RCC 7860 (cell line): ENCODE data around the gene CWF19L1.
"Not testable (repeated sequence)": the region's sequence is repeated elsewhere in the genome, so short reads cannot be mapped to it uniquely, and the experiment has no call there.

ENCODE experiments used
- DNase-seq: peaks from one replicate; pipeline ENCODE4 v3.0.0-alpha.2; 2015; ENCODE audit warnings: low spot score
- FAIRE-seq: peaks from 2 replicates; lab custom pipeline; 2012; peaks lifted over from hg19 to GRCh38; lab: Jason Lieb, UNC

The CWF19L1 gene

DNA sequence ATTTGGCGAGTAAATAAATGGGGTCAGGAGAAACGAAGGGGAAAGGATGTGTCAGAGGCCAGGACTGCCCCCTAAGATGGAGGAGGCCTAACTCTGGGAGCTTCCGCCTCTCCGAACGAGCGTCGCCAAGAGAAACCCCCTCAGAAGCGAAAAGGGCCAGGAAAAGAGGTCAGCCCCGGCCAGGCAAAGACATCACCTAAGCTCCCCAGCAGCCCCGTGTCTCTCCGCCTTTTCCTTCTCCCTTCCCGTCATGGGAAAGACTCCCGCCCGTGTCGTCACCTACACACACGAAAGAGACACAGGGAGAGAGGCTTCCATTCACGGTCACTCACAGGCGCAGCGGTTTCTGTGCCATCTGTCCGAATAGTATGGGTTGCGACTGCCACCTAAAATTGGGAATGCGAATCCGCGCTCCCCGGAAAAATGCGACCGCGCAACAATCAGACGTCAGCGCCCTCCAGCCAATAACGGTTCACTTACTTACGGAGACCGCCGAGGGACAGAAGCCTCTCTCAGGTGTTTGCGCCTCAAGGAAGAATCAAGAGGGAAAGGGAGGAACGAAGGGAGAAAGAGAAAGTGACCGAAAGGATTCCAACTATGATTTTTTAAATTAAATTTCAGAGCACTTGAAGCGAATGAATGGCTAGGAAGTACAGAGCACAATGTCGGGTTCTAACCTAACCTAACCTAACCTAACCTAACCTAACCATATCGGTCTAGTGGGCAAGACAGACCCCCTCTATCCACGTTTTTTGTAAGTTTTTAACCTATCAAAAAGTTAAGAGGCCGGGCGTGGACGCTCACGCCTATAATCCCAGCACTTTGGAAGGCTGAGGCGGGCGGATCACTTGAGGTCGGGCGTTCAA, at the start of gene CWF19L1:
TSS of gene CWF19L1 (minus strand) at position 400 of the 866 bp plus-strand sequence. CDS start at position 355, 45 bp downstream.
- DNase-seq (peak; percentile 81), FAIRE-seq (peak; percentile 73)

DNA sequence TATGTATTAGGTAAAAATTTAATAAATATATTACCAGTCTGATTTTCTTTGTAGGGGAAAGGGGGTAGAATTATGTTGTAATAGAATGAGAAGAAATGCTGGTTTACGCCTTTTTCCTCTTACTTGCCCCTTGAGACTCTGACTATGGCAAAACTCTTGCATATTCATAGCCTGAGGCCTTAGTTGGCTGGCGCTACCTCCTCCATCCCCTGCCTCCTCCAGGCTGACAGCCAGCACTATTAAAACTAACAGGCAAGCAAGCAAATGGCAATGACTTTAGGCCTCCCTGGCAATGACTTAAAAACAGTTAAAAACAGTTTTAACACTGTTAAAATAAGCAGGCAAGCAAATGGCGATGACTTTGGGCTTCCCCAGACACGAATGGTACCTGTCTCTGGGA, 48.2 kb upstream of the CWF19L1 start:
- DNase-seq, result no peak
- FAIRE-seq, result no peak

DNA sequence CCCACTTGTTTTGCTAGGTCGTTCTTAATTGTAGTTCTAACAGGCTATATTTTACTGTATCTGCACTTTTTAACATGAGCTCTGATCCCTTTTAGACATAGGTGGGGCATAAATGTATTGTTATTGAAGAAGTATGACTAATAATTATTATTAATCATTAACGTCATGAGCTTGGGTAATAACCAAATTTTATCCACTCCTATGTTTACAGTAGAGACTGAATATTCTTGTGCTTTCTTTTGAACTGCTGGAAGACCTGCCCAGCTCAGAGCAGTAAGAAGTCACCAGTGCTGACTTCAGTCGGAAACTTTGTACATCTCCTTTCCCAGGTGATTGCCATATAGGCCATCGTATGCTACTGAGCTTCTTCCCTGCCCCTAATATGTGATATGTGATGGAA, 43.9 kb upstream of the CWF19L1 start:
- DNase-seq (no peak), FAIRE-seq (no peak)

DNA sequence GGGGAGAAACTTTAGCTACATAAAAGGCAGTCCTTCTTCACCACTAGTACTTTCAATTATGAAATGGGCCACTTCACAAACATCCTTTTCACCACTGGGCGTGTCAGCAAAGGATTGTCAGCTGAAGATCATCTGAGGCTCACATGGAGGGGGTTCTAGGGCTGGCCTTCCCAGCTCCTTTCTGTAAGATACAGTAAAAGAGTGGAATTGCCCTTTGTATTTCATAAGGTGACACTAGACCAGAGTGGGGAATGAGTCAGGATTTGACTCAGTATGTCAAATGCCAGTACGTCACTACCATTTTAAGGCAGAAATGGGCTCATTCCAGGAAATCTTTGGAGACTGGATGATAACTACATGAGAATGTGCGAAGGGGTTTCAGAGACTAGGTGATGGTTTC, 40.2 kb upstream of the CWF19L1 start:
- DNase-seq, result no peak
- FAIRE-seq, result no peak

DNA sequence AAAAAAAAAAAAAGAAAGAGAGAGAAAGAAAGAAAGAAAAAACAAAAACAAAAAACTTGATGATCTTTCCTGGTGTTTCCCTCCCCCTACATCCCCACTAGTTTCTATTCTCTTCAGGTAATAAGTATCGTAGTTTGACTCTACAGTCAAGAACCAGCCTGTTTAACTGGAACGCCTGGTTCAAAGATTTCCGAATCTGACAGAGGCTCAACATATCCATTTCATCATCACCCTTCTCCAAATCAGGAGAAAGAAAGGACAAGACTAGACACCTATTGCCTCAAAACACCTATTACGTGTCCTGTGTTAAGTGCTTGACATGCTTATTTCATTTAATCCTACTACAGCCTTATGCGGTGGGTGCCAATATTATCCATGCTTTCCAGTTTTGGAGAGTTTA, 39.4 kb upstream of the CWF19L1 start:
- DNase-seq, result no peak
- FAIRE-seq, result no peak

DNA sequence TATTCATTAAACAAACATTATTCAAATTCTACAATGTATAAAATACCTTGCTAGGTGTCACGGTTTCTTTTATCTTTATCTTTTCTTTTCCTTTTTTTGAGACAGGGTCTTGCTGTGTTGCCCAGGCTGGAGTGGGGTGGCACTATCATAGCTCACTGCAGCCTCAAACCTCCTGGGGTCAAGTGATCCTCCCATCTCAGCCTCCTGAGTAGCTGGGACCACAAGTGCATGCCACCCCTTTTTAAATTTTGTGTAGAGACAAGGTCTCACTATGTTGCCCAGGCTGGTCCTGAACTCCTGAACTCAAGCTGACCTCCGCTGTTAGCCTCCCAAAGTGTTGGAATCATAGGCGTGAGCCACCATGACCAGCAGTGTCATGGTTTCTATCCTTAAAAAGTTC, 37.0 kb upstream of the CWF19L1 start:
- FAIRE-seq, result no peak

DNA sequence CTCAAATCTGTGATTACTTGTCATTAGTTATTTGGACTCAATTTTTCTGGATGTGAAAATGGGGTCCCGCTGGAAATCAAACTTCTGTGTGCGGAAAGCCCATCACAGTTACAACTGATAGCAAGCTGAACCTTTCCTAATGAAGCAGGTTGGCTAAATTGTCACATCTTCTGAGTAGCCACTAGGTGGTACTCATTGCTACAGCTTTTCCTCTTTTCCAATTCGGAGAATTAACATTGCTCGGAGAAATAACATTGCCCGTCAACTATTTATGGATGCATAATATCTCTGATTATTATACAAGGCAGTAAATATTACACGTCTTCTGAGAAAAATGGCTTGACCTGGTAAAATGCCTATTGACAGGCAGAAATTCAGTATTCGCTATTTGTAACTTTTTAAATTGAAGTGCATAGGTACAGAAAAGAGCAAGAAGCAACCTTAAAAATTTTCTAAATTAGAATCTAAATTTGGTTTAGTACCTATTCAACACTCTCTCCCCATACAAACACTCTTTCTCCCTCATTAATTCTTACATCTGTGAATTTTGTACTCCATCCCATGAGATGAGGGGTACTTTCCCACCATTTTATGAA, 36.4 kb upstream of the CWF19L1 start:
- FAIRE-seq (peak; percentile 63), DNase-seq (peak; percentile 17)

More for the DNA sequence above, 37.0 kb upstream of the CWF19L1 start:
- DNase-seq, result no peak

DNA sequence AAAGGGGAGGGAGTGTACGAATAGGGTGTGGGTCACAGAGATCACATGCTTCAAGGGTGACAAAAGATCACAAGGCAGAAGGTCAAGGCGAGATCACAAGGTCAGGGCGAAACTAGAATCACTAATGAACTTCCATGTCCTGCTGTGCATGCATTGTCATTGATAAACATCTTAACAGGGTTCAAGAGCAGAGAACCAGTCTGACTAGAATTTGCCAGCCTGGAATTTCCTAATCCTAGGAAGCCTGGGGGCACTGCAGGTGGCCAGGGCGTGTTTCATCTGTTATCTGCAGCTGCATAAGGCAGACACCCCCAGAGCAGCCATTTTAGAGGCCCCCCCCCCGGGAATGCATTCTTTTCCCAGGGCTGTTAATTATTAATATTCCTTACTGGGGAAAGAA, 33.7 kb upstream of the CWF19L1 start:
- not testable (repeated sequence) for DNase-seq, FAIRE-seq

DNA sequence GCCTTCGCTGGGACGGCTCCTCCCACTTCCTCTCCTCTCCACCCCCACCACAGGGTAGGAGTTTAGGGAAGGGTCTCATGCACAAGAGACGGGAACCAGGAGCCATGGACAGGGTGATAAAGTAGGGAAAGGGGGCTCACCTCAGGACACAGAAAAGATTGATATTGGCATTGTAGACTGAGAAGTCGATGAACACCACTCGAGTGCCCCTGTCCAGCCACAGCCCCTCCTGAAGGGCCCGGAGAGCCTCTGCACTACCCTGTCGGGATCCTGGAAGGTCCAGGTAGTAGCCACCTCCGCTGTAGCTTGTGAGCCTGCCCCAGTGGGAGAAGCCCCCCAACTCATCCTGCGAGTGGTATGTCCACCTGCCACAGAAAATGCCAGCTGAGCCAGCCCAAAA, 29.8 kb upstream of the CWF19L1 start:
- no peak for FAIRE-seq
- no peak for DNase-seq

DNA sequence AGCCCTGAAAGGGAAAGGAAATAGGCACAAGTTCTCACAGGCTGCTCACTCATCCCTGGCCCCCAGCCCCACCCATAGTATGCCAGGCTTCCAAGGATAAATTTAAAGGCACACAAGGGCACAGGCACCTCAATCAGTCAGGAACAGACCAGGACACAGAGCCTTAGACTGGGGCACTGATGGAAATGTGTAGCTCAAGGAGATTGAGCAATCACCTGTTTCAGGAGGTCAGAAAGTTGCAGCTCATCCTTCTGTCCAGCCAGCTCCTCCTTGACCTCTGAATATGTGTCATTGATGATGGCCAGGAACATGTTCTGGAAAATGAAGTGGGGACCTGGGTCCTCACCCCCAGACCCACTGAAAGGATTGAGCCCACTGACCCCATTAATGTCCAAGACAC, 25.6 kb upstream of the CWF19L1 start:
- DNase-seq (no peak), FAIRE-seq (no peak)

DNA sequence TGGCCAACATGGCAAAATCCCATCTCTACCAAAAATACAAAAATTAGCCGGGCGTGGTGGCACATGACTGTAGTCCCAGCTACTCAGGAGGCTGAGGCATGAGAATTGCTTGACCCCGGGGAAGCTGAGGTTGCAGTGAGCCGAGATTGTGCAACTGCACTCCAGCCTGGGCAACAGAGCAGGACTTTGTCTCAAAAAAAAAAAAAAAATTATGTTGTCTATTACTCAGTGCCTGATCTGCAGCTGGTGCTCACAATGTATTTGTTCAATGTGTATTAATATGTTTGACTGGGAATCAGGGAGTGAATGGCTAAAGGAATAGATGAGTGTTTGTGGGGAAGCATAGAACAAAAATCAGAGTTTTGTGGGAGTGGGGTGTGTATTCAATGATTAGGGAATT, 24.9 kb upstream of the CWF19L1 start:
- FAIRE-seq, DNase-seq: not testable (repeated sequence)

DNA sequence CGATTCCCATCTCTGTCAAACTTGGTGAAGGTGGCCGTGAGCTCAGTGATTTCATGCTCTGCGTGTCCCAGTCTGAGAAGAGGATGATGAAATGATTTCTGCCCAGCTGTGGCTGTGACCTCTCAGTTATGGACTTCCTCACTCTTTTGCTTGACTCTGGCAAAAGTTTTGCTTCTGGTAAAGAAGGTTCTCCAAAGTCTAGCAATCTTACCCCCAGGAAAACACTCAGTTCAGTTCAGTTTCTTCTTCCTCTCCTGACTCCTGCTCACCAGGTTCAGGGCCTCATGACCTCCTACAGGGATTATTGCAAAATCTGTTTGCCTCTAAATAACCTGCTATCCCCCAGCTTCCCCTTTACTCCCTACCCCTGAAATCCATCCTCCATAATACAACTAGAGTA, 23.9 kb upstream of the CWF19L1 start:
- DNase-seq (no peak), FAIRE-seq (no peak)

DNA sequence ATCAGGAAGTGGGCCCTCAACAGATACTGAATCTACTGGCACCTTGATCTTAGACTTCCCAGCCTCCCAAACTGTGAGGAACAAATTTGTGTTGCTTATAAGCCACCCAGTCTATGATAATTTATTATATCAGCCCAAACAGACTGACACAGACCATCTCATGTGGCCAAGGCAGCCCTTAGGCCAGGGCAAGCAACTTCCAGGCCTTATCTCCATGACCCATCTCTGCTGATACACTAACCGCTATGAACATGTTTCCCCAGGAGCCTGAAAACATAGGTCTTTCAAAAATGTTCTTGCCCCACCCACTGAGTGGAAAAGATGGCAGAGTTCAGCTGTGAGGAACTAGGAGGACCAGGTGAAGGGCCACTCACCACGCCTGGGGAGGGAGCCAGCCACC, 22.2 kb upstream of the CWF19L1 start:
- no peak for FAIRE-seq
- DNase-seq, result no peak

DNA sequence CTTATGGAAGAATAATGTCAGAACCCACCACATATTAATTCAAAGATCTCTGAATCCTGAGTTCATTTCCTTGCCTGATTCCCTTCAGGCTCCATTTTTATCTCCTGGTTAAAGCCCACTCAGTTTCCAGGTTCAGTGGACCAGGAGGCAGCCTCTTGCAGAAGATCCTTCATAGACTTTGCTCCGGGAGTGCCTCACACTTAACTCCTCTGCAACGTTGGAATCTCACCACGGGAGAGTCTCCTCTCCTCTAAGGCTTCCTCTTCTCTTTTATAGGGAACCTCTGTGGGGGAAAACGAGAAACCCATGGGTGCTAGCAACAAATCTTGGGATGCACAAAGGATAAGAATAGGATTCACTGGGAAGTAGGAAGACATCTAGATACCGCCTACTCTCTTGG, 20.8 kb upstream of the CWF19L1 start:
- FAIRE-seq, result no peak

DNA sequence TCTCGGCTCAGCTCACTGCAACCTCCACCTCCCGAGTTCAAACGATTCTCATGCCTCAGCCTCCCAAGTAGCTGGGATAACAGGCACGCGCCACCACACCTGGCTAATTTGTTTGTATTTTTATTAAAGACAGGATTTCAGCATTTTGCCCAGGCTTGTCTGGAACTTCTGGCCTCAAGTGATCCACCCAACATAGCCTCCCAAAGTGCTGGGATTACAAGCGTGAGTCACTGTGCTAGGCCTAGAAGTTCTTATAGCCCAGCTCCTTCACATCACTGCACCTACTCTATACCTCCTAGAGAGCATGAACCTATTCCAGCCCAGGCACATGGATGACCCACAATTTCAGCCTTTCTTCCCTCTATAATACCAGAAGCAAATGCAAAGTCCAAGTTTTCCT, 20.3 kb upstream of the CWF19L1 start:
- DNase-seq, result no peak
- no peak for FAIRE-seq

More for the DNA sequence above, 20.8 kb upstream of the CWF19L1 start:
- no peak for DNase-seq

DNA sequence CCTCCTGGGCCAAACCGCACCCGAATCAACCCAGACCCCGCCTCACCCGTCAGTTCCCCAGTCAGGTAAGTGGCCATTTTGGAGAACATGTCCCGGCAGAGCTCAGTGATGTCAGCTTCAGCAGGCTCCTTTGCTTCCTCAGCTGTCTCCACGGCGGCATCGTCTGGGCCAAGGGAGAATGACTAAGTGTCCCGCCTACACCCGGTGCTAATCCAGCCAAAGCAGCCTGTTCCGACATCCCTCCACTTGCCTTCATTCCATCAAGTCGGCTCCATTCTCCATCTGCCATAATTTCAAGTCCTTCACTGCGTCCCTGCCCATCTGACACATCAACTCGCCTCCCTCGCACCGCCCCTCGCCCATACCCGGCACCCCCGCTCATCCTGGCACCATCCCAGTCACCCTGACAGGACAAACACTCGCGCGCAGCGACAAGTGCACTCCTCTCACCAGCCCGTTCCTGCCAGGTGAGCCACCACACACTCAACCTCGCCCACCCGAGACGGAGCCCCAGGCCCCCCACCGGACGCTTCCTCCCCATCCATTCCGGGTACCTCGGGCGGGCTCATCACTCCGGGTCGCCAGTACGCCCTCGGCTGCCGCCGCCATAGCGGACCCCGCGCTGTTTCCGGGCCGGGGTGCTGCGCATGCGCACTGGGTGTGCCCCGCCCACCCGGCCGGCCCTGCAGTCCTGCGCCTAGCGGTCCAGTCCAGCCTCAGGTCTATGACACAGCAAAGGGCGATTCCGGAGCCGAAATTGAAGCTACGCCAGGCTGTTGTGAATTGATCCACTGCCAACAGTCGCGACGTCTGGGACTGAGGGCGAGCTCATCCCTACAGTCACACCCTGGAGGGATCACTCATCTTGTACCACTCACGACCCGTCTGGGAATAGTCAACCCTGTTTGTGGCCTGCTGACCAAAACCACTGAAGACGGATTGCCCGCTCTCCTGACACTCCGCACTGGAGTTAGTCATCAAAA, 18.9 kb upstream of the CWF19L1 start, which contains the start of gene BLOC1S2:
TSS of gene BLOC1S2 (minus strand) at position 630 of the 983 bp plus-strand sequence. CDS start at position 609, 21 bp downstream.
- peak; percentile 84 for DNase-seq
- FAIRE-seq, result peak; percentile 26

DNA sequence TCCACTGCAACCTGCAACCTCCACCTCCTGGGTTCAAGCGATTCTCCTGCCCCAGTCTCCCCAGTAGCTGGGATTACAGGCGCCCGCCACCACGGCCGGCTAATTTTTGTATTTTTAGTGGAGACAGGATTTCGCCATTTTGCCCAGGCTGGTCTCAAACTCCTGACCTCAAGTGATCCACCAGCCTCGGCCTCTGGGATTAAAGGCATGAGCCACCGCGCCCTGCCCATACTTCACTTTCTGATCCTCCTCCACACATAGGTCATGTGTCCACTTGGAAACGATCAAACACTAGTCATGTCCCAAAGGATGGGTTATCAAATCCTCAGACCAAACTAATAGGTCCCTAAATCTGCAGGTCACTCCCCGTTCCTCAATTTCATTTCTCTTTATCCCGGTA, 17.9 kb upstream of the CWF19L1 start:
- not testable (repeated sequence) for DNase-seq, FAIRE-seq

DNA sequence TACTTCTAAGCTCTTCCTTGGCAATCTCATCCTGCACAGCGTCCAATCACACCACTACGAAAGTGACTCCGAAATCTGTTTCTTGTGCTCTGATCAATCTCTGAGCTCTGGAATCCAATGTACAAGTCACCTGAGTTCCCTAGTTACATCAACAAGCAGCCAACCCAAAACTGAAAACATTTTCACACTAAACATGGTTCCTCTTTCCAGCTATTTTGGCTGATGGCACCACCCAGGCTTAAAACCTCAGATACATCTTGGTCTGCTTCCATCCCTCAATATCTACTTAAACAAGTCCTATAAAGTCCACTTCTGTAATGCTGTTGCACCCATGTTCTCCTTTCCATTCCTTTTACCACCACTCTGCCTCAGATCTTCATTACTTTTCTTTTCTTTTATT, 15.5 kb upstream of the CWF19L1 start:
- no peak for DNase-seq

DNA sequence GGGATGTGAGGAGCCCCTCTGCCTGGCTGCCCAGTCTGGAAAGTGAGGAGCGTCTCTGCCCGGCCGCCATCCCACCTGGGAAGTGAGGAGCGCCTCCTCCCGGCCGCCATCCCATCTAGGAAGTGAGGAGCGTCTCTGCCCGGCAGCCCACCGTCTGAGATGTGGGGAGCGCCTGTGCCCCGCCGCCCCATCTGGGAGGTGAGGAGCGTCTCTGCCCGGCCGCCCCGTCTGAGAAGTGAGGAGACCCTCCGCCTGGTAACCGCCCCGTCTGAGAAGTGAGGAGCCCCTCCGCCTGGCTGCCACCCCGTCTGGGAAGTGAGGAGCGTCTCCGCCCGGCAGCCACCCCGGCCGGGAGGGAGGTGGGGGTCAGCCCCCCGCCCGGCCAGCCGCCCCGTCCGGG, 9.5 kb upstream of the CWF19L1 start:
- not testable (repeated sequence) for DNase-seq, FAIRE-seq

More for the DNA sequence above, 15.5 kb upstream of the CWF19L1 start:
- FAIRE-seq, result no peak

DNA sequence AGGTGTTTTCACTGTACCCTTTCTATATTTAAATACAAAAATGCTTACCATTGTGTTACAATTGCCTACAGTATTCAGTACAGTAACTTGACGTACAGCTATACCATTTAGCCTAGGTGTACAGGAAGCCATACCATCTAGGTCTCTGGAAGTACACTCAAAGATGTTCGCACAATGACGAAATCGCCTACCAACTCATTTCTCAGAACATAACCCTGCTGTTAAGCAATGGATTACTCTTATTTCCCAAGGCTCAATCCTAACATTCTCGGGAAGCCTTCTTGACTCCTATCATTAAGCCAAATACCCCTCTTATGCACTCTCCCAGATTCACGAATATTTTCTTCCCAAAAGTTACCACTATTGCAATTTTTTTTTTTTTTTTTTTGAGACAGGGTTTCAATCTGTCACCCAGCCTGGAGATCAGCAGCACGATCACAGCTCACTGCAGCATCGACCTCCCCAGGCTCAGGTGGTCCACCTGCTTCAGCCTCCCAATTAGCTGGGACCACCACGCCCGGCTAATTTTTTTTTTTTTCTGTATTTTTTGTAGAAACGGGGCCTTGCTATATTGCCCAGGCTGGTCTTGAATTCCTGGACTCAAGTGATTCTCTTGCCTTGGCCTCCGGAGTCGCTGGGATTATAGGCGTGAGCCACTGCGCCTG, 1.5 kb downstream of the CWF19L1 start:
- no peak for DNase-seq
- FAIRE-seq, result no peak
